HG03558 (cell line): ENCODE data around the gene TECTB.

Source experiments
- ATAC-seq: cut with Tn5 transposase; IDR thresholded peaks from one replicate; pipeline ENCODE4 v1.9.1; 2021; ENCODE audit warnings: moderate number of reproducible peaks; ENCODE audit not compliant: unreplicated experiment; ENCODE audit errors: extremely low read depth

The TECTB gene

DNA sequence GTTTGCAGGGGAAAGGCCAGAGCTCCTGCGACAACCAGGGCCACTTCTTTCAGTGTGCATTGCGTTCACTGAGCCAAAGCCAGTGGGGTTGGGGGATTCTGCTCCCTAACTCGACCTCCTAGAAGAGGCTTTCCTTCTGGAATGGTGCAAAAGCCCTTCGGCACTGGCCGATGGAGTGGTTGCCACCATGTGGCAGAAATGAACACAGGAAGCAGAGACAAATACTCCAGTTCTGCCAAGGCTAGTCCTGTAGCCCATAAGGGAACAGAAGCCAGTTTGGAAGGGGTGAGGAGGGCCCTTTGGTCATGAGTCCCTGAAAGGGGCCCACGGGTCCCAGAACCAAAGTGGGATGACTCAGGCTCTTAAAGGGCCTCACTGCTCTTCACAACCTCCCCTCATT, 61.1 kb downstream of the TECTB start:
- no peak for ATAC-seq

DNA sequence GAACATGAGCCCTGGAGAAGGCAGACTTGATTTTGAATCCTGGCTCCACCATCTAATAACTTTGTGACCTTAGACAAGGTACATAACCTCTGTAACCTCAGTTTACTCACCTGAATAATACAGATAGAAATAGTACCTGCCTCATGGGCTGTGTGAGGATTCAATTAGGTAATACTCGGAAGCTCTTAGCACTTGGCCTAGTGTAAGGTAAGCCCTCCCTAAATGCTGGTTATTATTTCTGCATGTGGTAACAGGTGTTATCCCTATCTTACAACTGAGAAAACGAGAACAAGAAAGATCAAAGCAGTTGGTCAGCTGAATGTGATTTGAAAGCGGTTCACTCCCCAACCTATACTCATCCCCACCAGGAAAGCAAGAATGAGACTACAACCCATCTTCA, 62.0 kb downstream of the TECTB start:
- ATAC-seq: no peak

DNA sequence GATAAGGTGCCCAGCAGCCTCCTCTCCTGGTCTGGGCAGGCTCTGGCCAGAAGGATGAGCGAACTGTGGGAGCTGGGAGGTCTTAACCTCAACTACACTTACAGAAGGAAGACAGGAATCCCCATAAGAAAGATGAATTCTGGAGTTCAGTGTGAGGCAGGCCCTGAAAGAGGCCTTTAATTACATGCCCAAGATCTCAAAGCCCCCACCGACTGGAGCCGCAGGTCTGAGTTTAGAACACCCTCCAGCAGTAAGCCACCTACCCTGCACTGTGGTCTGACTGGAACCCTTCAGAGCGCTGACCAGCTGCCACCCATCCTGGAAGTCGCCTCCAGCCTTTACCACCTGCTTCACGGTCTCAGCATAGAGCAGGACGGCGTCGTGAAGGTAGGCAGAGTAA, 62.5 kb downstream of the TECTB start:
- ATAC-seq: no peak

DNA sequence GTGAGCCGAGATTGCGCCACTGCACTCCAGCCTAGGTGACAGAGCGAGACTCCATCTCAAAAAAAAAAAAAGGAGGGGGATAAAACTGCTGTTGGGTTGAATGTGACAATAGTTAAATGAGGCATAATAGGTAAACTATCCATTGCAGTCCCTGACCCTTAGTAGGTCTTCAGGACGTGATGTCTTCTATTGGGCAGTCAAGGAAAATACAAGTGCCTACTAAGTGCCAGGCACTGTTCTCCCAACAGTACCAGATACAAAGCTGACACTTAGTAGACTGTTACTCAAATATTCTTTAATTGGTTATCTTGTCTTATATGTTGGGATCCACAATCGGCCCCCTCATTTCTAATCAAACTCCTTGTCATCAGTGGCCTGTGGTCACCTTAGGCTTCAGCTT, 63.6 kb downstream of the TECTB start:
- no peak for ATAC-seq

DNA sequence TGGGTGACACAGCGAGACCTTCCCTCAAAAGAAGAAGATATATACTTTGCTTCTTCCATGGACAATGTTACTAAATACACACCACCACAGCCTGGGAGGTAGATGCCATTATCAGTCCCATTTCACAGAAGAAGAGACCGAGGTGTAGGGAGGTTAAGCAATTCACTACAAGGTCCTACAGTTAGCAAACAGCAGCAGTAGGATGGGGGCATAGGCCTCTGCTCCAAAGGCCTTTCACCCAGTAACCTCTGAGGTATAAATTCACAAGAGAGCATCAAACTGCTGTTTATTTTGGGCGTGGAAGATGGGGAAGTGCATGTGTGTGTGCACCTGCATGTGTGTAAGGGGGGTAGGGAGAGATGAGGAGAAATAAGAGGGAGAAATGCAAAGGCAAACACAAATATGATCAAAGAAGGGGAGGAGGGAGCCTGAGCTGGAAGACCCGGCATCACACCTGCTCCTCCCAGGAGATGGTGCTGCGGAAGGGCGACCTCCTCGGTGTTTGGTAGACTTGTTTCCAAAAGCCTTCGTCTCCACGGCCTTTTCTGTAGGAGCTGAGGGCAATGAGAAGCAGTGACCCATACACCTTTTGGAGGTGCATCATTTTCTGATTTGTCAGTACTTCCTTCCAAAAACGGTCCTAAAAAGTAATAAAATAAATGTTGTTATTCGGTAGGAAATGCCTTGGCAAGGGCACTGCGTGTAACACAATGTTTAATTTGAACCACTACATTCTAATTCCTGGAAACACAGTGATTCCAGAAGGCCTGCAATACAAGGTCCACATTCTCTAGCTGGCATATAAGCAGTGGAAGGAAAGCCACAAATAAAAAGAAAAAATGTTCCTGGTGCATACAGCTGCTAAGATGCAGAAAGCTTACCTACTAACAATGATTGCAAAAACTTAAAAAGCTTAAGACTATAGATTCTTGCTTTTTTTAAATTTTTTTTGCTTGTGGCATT, 64.8 kb downstream of the TECTB start:
- no peak for ATAC-seq

DNA sequence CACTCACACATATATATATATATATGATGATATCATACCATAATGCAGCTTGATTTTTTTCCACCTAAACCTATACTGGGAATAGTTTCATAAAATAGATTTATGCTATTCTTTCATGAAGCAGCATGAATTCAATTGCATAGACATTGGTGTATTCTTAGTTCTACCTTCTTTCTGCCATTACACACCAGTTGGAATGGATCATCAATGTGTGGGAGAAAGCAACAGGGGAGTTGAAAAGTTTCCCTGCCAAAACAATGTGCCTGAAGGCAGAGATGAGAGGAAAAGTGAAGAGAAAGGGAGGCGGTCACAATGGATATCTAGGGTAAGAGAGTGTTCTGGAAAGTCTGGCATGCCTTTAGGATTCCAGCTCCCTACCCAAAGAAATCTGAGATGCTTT, 65.6 kb downstream of the TECTB start:
- ATAC-seq: no peak

DNA sequence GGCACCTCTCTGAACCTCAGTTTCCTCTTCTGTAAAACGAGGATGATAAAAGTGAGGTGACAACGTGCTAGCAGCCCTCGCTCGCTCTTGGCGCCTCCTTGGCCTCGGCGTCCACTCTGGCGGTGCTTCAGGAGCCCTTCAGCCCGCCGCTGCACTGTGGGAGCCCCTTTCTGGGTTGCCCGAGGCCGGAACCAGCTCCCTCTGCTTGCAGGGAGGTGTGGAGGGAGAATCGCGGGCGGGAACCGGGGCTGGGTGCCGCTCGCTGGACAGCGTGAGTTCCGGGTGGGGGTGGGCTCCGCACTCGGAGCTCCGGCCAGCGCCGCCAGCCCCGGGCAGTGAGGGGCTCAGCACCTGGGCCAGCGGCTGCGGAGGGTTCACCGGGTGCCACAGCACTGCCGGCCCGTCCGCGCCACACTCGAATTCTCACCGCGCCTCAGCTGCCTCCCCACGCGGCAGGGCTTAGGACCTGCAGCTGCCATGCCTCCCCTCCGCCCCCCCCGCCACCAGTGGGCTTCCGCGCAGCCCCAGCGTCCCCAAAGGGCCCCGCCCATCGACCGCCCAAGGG, 66.4 kb downstream of the TECTB start:
- no peak for ATAC-seq

DNA sequence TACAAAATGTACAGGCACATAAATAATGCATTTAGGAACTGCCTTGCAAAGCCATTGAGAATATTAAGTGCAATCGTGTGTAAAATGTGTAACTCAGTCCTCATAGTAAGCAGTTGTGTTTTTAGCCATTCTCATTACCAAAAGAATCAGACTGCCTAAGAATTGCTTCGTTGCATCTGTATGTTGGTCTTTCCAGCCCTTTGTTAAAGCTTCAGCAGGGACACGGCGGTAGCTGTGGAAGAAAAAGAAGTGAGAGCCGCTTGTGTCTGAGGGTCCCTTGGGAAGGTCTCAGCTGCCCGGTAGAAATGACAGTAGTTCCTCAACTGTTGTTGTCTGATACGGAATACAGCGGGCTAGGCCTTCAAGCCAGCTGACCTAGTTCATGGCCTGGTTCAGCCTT, 67.9 kb downstream of the TECTB start:
- ATAC-seq: no peak

DNA sequence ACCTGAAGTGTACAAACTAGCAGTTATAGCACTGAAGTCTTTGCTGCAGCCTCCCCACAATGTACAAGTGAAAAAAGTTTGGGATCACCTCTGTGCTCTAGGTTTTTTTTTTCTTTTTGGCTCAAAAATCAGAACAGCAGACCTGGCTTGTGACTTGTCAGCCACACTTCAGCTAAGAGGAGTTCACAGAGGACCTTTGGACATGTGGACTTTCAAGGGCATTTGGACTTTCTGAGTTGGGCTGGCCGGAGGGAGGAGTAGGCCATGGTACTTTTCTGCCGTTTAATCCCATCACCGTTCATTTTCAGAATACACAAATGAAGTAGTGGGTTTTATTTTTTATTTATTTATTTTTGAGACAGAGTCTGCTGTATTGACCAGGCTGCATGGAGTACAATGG, 68.8 kb downstream of the TECTB start:
- no peak for ATAC-seq

DNA sequence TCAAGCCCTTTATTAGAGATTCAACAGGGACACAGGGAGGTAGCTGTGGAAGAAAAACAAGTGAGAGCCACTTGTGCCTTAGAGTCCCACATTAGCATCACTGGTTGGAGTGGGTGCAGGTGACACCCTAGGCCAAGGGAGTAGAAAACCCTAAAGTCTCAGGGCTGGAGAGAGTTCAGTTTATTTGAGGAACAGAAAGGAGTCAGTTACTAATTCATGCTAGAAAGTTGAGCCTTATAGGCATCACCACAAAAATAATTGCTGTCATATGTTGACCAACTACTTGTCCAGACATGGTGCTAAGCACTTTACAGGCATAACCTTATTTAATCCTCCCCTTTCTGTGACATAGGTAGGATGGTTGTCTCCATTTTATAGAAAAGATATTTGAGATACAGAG, 69.8 kb downstream of the TECTB start:
- no peak for ATAC-seq
